Measurements from ENCODE around the gene TUBA4B.

GRCh38 chr2:219247678-219248642 lies 5.1 kb upstream of the TUBA4B start:
- no peak for TF ChIP-seq CTCF (IDR thresholded peaks at IDR 0.05)
- no peak for TF ChIP-seq ZFX (IDR thresholded peaks at IDR 0.05; ENCODE audit: borderline replicate concordance)

Data from 22Rv1 (cell line).